H1 (cell line): ENCODE results near the gene PPP1R1B. TPM values are rescaled to one million over a fixed set of nuclear protein-coding genes. Genes with fewer than 3 reads are reported as not detected.

Source experiments
- CTCF ChIA-PET: fragments of 300-600 bp; sonication (Branson Sonifier 250); formaldehyde crosslinking; loops from one replicate; lab custom pipeline; 2021; ENCODE audit not compliant: partially characterized antibody; lab: Charles Lee
- POLR2A ChIA-PET: fragments of 300-600 bp; sonication (Branson Sonifier 250); formaldehyde crosslinking; loops from one replicate; lab custom pipeline; 2021; ENCODE audit warnings: inconsistent platforms; ENCODE audit not compliant: partially characterized antibody; lab: Charles Lee
- DNase-seq, 2 experiments: peaks; one replicate each; pipeline versions ENCODE4 v3.0.0 to v3.0.0-alpha.2; 2010 to 2022; ENCODE audit warnings: low spot score in 2 of 2, low read depth in 1 of 2, mixed read lengths in 1 of 2
- FAIRE-seq: peaks from 2 replicates; lab custom pipeline; 2011; peaks lifted over from hg19 to GRCh38; lab: Jason Lieb, UNC
- H2AFZ ChIP-seq: 2 replicates; pipeline ENCODE4 v1.8.1; 2012; ENCODE audit warnings: low read length, inconsistent platforms
- H2AK5ac ChIP-seq: 2 replicates; pipeline ENCODE4 v1.6.1; 2013; ENCODE audit warnings: low read depth, low read length
- H2BK120ac ChIP-seq: replicated peaks from 2 replicates; pipeline ENCODE3; 2013; ENCODE audit warnings: low read depth, low read length, inconsistent platforms
- H2BK12ac ChIP-seq: 2 replicates; pipeline ENCODE4 v1.6.1; 2013; ENCODE audit warnings: low read depth, low read length
- H2BK15ac ChIP-seq: 2 replicates; pipeline ENCODE4 v1.6.1; 2013; ENCODE audit warnings: low read length
- H2BK20ac ChIP-seq: 2 replicates; pipeline ENCODE4 v1.6.1; 2013; ENCODE audit warnings: low read length
- H2BK5ac ChIP-seq: 2 replicates; pipeline ENCODE4 v1.6.1; 2013; ENCODE audit warnings: low read depth, low read length
- H3K14ac ChIP-seq: 2 replicates; pipeline ENCODE4 v1.6.1; 2013; ENCODE audit warnings: inconsistent platforms; ENCODE audit not compliant: insufficient read length
- H3K18ac ChIP-seq: 2 replicates; pipeline ENCODE4 v1.6.1; 2013; ENCODE audit warnings: low read length; ENCODE audit errors: extremely low read depth
- H3K23ac ChIP-seq: 2 replicates; pipeline ENCODE4 v1.6.1; 2013; ENCODE audit warnings: inconsistent platforms; ENCODE audit not compliant: insufficient read length
- H3K23me2 ChIP-seq: 2 replicates; pipeline ENCODE4 v1.6.1; 2013; ENCODE audit warnings: low read depth, low read length
- H3K27ac ChIP-seq: 2 replicates; pipeline ENCODE4 v1.6.1; 2011; ENCODE audit warnings: low read depth, low read length, inconsistent platforms
- H3K27me3 ChIP-seq, 4 experiments: replicated peaks in 1 of 4; 1 replicate in 1 of 4; 2 replicates in 3 of 4; pipeline versions ENCODE4 v1.6.1 to v1.8.1; 2011 to 2013; ENCODE audit warnings: low read length in 3 of 4, mild to moderate bottlenecking in 3 of 4, inconsistent platforms in 2 of 4, mixed read lengths in 2 of 4, moderate library complexity in 1 of 4; ENCODE audit not compliant: control insufficient read depth in 3 of 4, insufficient read depth in 3 of 4; ENCODE audit errors: extremely low read depth in 1 of 4
- H3K36me3 ChIP-seq, 4 experiments: 2 replicates each; pipeline versions ENCODE4 v1.6.1 to v1.8.1; 2011 to 2013; ENCODE audit warnings: mild to moderate bottlenecking in 4 of 4, low read length in 3 of 4, moderate library complexity in 2 of 4, control low read depth in 1 of 4, inconsistent platforms in 1 of 4; ENCODE audit not compliant: insufficient read depth in 4 of 4, control insufficient read depth in 2 of 4
- H3K4ac ChIP-seq: replicated peaks from 2 replicates; pipeline ENCODE3; 2013; ENCODE audit warnings: low read length, low read depth, mixed read lengths, inconsistent platforms; ENCODE audit not compliant: insufficient read length
- H3K4me1 ChIP-seq, 4 experiments: replicated peaks in 1 of 4; 1 replicate in 1 of 4; 2 replicates in 3 of 4; pipeline versions ENCODE4 v1.6.1 to v1.8.1; 2011 to 2013; ENCODE audit warnings: low read length in 3 of 4, inconsistent platforms in 2 of 4, mixed read lengths in 1 of 4; ENCODE audit not compliant: insufficient read depth in 4 of 4, control insufficient read depth in 3 of 4
- H3K4me2 ChIP-seq, 2 experiments: 2 replicates each; pipeline versions ENCODE4 v1.6.1 to v1.8.1; 2011 to 2013; ENCODE audit warnings: low read depth in 2 of 2, low read length in 2 of 2, control low read depth in 1 of 2, inconsistent platforms in 1 of 2, mild to moderate bottlenecking in 1 of 2; ENCODE audit not compliant: insufficient read depth in 1 of 2
- H3K4me3 ChIP-seq, 4 experiments: fragments of 200-600, 300-600 bp in 1 of 4; sonication (generic), shearing (Covaris generic), sonication (Bioruptor Twin) in 1 of 4; 2 replicates each; pipeline versions ENCODE4 v1.5.1 to v1.8.1; 2011 to 2016; ENCODE audit warnings: low read length in 4 of 4, low read depth in 3 of 4, control low read depth in 2 of 4, inconsistent platforms in 2 of 4, mild to moderate bottlenecking in 2 of 4, mixed read lengths in 1 of 4, moderate library complexity in 1 of 4; ENCODE audit not compliant: insufficient read depth in 2 of 4; ENCODE audit errors: extremely low read depth in 1 of 4
- H3K56ac ChIP-seq: replicated peaks from 2 replicates; pipeline ENCODE3; 2013; ENCODE audit warnings: low read depth, mild to moderate bottlenecking, mixed read lengths, low read length, inconsistent platforms; ENCODE audit not compliant: insufficient read length
- H3K79me1 ChIP-seq: 2 replicates; pipeline ENCODE4 v1.6.1; 2013; ENCODE audit warnings: low read depth, low read length, control low read depth
- H3K79me2 ChIP-seq, 2 experiments: 2 replicates each; pipeline versions ENCODE4 v1.6.1 to v1.8.1; 2012 to 2013; ENCODE audit warnings: low read length in 2 of 2, mild to moderate bottlenecking in 2 of 2, inconsistent platforms in 1 of 2; ENCODE audit not compliant: insufficient read depth in 2 of 2, control insufficient read depth in 1 of 2
- H3K9ac ChIP-seq, 4 experiments: replicated peaks in 1 of 4; 1 replicate in 1 of 4; 2 replicates in 3 of 4; pipeline versions ENCODE4 v1.6.1 to v1.8.1; 2011 to 2013; ENCODE audit warnings: low read depth in 3 of 4, low read length in 3 of 4, control low read depth in 2 of 4, mild to moderate bottlenecking in 2 of 4, moderate library complexity in 2 of 4, inconsistent platforms in 1 of 4; ENCODE audit errors: extremely low read depth in 1 of 4
- H3K9me3 ChIP-seq, 2 experiments: 2 replicates each; pipeline versions ENCODE4 v1.6.1 to v1.8.1; 2012 to 2013; ENCODE audit warnings: mild to moderate bottlenecking in 2 of 2, moderate library complexity in 2 of 2, control low read depth in 1 of 2, inconsistent platforms in 1 of 2, low read depth in 1 of 2, low read length in 1 of 2, mixed read lengths in 1 of 2; ENCODE audit not compliant: insufficient read depth in 2 of 2
- H4K20me1 ChIP-seq, 2 experiments: replicated peaks in 1 of 2; 2 replicates each; pipeline versions ENCODE3 to v1.8.1; 2011 to 2013; ENCODE audit warnings: inconsistent platforms in 2 of 2, low read length in 2 of 2, mild to moderate bottlenecking in 1 of 2; ENCODE audit not compliant: insufficient read depth in 2 of 2, control insufficient read depth in 1 of 2
- H4K5ac ChIP-seq: 2 replicates; pipeline ENCODE4 v1.6.1; 2013; ENCODE audit warnings: low read length, low read depth, mixed read lengths, inconsistent platforms; ENCODE audit not compliant: insufficient read length
- H4K8ac ChIP-seq: 2 replicates; pipeline ENCODE4 v1.8.0; 2013; ENCODE audit warnings: mild to moderate bottlenecking, moderate library complexity, low read length, inconsistent platforms; ENCODE audit not compliant: insufficient read depth; ENCODE audit errors: extremely low read depth
- H4K91ac ChIP-seq: replicated peaks from 2 replicates; pipeline ENCODE3; 2013; ENCODE audit warnings: low read length, mixed read lengths, inconsistent platforms; ENCODE audit not compliant: insufficient read length
- CHD2 ChIP-seq: IDR thresholded peaks from 2 replicates; pipeline ENCODE4 v1.6.1; 2012; ENCODE audit warnings: low read length, improper control_type of control experiment
- EGR1 ChIP-seq: IDR thresholded peaks from 2 replicates; pipeline ENCODE4 v1.6.1; 2011; ENCODE audit warnings: low read depth, low read length, borderline replicate concordance
- HDAC2 ChIP-seq, 2 experiments: fragments of 300-600 bp in 1 of 2; sonication (generic) in 1 of 2; IDR thresholded peaks; 2 replicates each; pipeline ENCODE4 v1.6.1; 2011 to 2012; ENCODE audit warnings: low read depth in 2 of 2, low read length in 2 of 2, mild to moderate bottlenecking in 2 of 2, moderate library complexity in 2 of 2, borderline replicate concordance in 1 of 2, inconsistent platforms in 1 of 2
- JUND ChIP-seq: IDR thresholded peaks from 2 replicates; pipeline ENCODE4 v1.6.1; 2011; ENCODE audit warnings: mild to moderate bottlenecking, improper control_type of control experiment, low read length
- PHF8 ChIP-seq: fragments of 200-600 bp; sonication (generic); conservative IDR thresholded peaks from 2 replicates; pipeline ENCODE4 v1.7.1; 2012; ENCODE audit warnings: low read depth, mild to moderate bottlenecking, inconsistent platforms, low read length, moderate library complexity
- RAD21 ChIP-seq, 2 experiments: IDR thresholded peaks in 1 of 2; conservative IDR thresholded peaks in 1 of 2; 2 replicates each; pipeline ENCODE4 v1.6.1; 2011; ENCODE audit warnings: low read depth in 2 of 2, low read length in 2 of 2, improper control_type of control experiment in 1 of 2, inconsistent platforms in 1 of 2, mild to moderate bottlenecking in 1 of 2, moderate library complexity in 1 of 2
- SP1 ChIP-seq: IDR thresholded peaks from 2 replicates; pipeline ENCODE4 v1.6.1; 2011; ENCODE audit warnings: low read depth, low read length
- TAF1 ChIP-seq: IDR thresholded peaks from 2 replicates; pipeline ENCODE4 v1.6.1; 2011; ENCODE audit warnings: mild to moderate bottlenecking, low read depth, low read length
- YY1 ChIP-seq: IDR thresholded peaks from 2 replicates; pipeline ENCODE4 v1.6.1; 2011; ENCODE audit warnings: low read depth, mild to moderate bottlenecking, low read length
- WGBS, 2 experiments: shearing (Covaris generic) in 1 of 2; methylation state at CpG; one replicate each; pipeline versions ENCODE4 v1.1.6 to v1.1.7; 2013 to 2015; ENCODE audit warnings: low lambda C conversion rate in 2 of 2, mixed read lengths in 2 of 2, inconsistent platforms in 1 of 2, low coverage in 1 of 2, missing lambda C conversion rate in 1 of 2; ENCODE audit not compliant: insufficient replicate concordance in 2 of 2, insufficient coverage in 1 of 2, insufficient read length in 1 of 2; ENCODE audit errors: extremely low coverage in 1 of 2, missing lambda C conversion rate in 1 of 2; 5-methylcytosine and 5-hydroxymethylcytosine counted together
- polyA plus RNA-seq, 7 experiments: library from polyadenylated mRNA; depleted of rRNA in 3 of 7; stranded (reverse) in 5 of 7; unstranded in 2 of 7; fragments of >200 nt in 5 of 7; fragments of 200-250 nt in 2 of 7; gene quantifications; 1 replicate in 5 of 7; 2 replicates in 1 of 7; 4 replicates in 1 of 7; pipeline versions ENCODE4 v1.2.1 to v1.2.3, GENCODE V29; 2011 to 2013; ENCODE audit warnings: missing spikeins in 2 of 7, mixed read lengths in 2 of 7
- total RNA-seq: library from RNA; stranded (reverse); fragmentation: NEBNext Ultra II Directional; extraction: Animal tissue kit (Norgen Biotek cat#: 25700); gene quantifications from 2 replicates; pipeline ENCODE4 v1.2.1, GENCODE V29; 2021
- TF ChIP-seq, protein P1 (sequence below): IDR thresholded peaks from 2 replicates; pipeline ENCODE4 v1.6.1; 2012; ENCODE audit warnings: inconsistent platforms

Gene PPP1R1B
- total and polyA plus RNA-seq, 2 of the 8 experiments (the other 6 are each of a cell fraction or from before 2014, with no cell fraction given) = 10.7 to 22.3 TPM

DNA sequence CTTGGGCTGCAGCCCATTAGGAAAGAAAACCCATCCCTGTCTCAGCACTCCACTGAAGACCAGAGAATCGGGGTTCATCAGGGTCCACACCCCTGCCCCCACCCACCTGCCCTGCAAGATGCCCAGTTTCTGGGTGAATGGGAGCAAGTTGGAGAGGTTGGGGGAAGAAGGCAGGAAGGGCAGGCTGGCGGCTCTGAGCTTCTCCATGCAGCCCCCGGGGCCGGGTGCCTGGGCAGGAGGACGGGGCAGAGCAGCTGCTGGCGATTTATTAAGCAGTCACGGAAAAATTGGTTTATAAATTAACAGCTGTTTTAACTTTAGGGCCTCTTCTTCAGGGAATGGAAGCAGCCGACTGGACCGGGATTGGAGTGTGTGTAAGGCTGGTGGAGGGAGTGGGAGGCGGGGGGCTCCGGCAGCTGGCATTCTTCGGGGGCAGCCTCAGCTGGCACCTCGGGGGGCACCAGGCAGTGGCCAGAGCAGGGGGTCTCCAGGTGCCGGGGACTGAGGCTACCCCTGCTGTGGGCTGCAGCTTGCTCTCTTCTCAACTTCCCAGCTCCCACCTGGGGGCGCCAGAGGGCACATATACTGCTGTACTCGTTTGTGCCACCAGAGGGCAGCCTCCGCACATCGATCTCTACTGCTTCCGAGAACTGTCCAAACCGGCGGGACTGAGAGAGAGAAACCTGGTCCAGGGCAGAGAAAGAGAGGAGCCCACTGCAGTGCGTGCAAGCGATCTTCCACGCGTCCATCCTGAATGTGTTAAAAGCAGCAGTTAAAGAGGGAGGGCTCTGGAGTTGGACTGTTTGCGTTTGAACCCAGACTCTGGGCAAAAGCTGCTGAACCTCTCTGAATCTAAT, 5.0 kb upstream of the PPP1R1B start:
- H3K4me1 ChIP-seq = peaks cover 0 to 20% (median 14%) of the 10 kb centered on the region in 4 experiments; a peak in 6 of 7 replicates
- H3K4ac ChIP-seq = no peak overlapping the region
- no peak overlapping the region for H2AFZ ChIP-seq
- no peak overlapping the region for H4K5ac ChIP-seq
- no peaks in the 10 kb centered on the region for H3K9me3 ChIP-seq
- peak in 1 of 2 experiments; percentile 100 for DNase-seq
- 17% methylated on average over 26 of the region's 26 CpGs; no CpG with 5 or more reads in 1 of the 2 experiments for WGBS, 2 experiments
- H3K23ac ChIP-seq = no peak overlapping the region
- POLR2A ChIA-PET = interaction anchor here (0.6 to 2.8 kb wide), 12 partner anchors 10 to 126 kb away, joined by 3 to 11 read pairs (median 4); partner anchors contain the start of genes ERBB2, MIEN1 and PGAP3
- H2AK5ac ChIP-seq = no peak overlapping the region
- no peak overlapping the region for H3K9ac ChIP-seq
- CTCF ChIA-PET = interaction anchor here (0.5 to 49.2 kb wide), 56 partner anchors 2 to 1805 kb away, joined by 3 to 1885 read pairs (median 4); partner anchors contain the start of genes ERBB2, MIEN1, NEUROD2 and PGAP3
- H4K91ac ChIP-seq = no peak overlapping the region
- peaks cover 0 to 1% of the 10 kb centered on the region in 2 experiments for H4K20me1 ChIP-seq
- H3K27me3 ChIP-seq = peaks cover 18 to 53% (median 50%) of the 10 kb centered on the region in 4 experiments
- H2BK20ac ChIP-seq = no peak overlapping the region
- H3K36me3 ChIP-seq = no peaks in the 10 kb centered on the region
- H3K4me3 ChIP-seq = no peak overlapping the region
- H3K27ac ChIP-seq = no peak overlapping the region
- peaks cover 15% of the 10 kb centered on the region for H3K23me2 ChIP-seq
- peak; percentile 81 for FAIRE-seq
- H3K79me1 ChIP-seq = no peaks in the 10 kb centered on the region
- H3K14ac ChIP-seq = no peak overlapping the region
- H2BK12ac ChIP-seq = no peak overlapping the region
- H3K79me2 ChIP-seq = no peaks in the 10 kb centered on the region
- H2BK15ac ChIP-seq = no peak overlapping the region
- no peak overlapping the region for H3K18ac ChIP-seq
- H2BK5ac ChIP-seq = no peak overlapping the region
- H2BK120ac ChIP-seq = no peak overlapping the region
- H3K4me2 ChIP-seq = peak overlapping the region in 1 of 2 experiments; percentile 35; a peak in 1 of 4 replicates
- H3K56ac ChIP-seq = no peak overlapping the region
- H4K8ac ChIP-seq = no peak overlapping the region
- TF ChIP-seq EGR1 (0 out of 2 replicates have a peak, but pooled peaks have one; percentile 22), CHD2 (no peak), TAF1 (no peak), JUND (peak; percentile 73), SP1 (0 out of 2 replicates have a peak, but pooled peaks have one; percentile 26), PHF8 (no peak), RAD21 (IDR thresholded peaks at IDR 0.05 in 1 of 2, conservative IDR thresholded peaks at IDR 0.05 in 1 of 2; ENCODE audit: low read depth in 2 of 2, low read length in 2 of 2) (peak; percentile 96 to 97), HDAC2 (IDR thresholded peaks at IDR 0.05; ENCODE audit: borderline replicate concordance in 1 of 2, low read depth in 2 of 2, low read length in 2 of 2) (peak in 1 of 2 experiments; percentile 17; a peak in 1 of 4 replicates), YY1 (0 out of 2 replicates have a peak, but pooled peaks have one; percentile 76)
- TF ChIP-seq, protein P1, sequence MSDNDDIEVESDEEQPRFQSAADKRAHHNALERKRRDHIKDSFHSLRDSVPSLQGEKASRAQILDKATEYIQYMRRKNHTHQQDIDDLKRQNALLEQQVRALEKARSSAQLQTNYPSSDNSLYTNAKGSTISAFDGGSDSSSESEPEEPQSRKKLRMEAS = no peak
